ENCODE data around the gene KLLN.

- TF ChIP-seq CTCF (IDR thresholded peaks at IDR 0.05; ENCODE audit: control extremely low read depth in 1 of 3, insufficient read depth in 1 of 3, low read depth in 1 of 3, low read length in 3 of 3) (no peak), POLR2A (IDR thresholded peaks at IDR 0.05; ENCODE audit: control extremely low read depth in 1 of 2, low read depth in 2 of 2, low read length in 2 of 2) (no peak)
Observed at GRCh38 chr10:87864496-87865059, 1.2 kb upstream of the KLLN start.
